ENCODE results near the gene SLC8B1.

Gene SLC8B1

DNA sequence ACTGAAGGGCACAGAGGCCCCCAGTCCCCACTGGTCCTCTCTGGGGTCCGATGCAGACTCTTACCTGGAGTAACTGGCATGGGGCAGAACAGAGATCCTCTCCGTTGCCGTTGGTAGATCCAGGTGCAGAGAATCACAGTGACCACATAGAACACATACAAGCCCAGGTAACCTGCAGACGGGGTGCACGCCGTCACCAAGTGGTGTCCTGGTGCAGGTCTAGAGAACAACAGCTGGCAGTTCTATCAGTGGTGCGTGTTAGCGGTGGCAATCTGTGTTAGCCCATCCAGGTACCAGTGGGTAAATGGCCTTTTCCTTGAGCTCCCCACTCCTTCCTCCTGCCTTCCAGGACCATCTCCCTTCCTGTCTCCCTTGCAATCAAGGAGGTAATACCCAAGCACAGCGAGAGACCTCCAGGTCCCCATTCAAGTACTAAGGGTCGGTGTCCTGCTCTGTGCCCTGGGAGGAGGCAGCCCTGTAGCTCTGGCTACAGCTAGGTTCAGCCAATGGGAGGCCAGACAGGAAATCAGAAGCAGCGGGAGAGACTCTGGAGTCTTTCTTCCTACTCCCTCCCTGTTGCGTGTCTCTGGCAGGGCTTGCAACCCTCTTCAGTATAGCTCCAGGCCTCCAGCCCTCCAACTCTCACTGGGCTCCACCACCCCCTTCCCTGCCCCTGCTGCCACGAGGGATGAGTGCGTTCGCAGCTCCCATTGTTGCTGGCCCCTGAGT lies 15.8 kb downstream of the SLC8B1 start:
- no peak for DNase-seq (ENCODE audit: extremely low read depth, low read depth)
- TF ChIP-seq, protein P1, sequence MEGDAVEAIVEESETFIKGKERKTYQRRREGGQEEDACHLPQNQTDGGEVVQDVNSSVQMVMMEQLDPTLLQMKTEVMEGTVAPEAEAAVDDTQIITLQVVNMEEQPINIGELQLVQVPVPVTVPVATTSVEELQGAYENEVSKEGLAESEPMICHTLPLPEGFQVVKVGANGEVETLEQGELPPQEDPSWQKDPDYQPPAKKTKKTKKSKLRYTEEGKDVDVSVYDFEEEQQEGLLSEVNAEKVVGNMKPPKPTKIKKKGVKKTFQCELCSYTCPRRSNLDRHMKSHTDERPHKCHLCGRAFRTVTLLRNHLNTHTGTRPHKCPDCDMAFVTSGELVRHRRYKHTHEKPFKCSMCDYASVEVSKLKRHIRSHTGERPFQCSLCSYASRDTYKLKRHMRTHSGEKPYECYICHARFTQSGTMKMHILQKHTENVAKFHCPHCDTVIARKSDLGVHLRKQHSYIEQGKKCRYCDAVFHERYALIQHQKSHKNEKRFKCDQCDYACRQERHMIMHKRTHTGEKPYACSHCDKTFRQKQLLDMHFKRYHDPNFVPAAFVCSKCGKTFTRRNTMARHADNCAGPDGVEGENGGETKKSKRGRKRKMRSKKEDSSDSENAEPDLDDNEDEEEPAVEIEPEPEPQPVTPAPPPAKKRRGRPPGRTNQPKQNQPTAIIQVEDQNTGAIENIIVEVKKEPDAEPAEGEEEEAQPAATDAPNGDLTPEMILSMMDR (IDR thresholded peaks at IDR 0.05; ENCODE audit: low read depth, low read length): no peak

DNA sequence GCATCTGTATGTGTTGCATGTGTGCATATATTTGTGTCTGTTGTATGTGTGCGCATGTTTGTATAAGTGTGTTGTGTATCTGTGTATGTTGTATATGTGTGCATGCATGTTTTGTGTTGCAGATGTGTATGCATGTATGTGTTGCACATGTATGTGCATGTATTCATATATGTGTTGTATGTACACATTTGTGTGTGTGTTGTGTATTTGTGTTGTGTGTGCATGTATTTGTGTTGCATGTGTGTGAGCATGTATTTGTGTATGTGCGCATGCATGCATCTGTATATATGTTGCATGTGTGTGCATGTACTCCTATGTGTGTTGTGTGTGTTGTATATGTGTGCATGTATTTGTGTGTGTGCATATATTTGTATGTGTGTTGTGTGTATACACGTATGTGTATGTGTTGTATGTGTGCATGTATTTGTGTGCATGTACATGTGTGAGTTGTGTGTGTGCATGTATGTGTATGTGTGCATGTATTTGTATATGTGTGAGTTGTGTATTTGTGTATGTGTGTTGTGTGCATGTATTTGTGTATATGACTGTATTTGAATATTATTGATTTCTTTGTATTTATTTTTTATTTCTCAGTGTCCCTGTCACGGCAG lies 16.8 kb downstream of the SLC8B1 start:
- TF ChIP-seq, protein P1 (IDR thresholded peaks at IDR 0.05; ENCODE audit: low read depth, low read length): no peak
- DNase-seq (ENCODE audit: extremely low read depth, low read depth): no peak

DNA sequence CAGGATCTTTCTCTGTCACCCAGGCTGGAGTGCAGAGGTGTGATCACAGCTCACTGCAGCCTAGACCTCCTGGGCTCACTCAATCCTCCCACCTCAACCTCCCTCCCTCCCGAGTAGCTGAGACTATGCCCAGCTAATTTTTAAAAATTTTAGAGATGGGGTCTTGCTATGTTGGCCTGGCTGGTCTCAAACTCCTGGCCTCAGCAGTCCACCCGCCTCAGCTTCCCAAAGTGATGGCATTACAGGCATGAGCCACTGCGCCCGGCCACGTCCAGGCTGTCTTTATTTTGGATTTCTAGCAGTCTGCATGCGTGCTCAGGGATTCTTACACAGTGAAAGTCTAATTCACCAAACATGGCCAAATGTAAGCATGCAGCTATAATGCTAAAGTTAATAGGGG lies 17.8 kb downstream of the SLC8B1 start:
- TF ChIP-seq, protein P1 (IDR thresholded peaks at IDR 0.05; ENCODE audit: low read depth, low read length): no peak
- no peak for DNase-seq (ENCODE audit: extremely low read depth, low read depth)

DNA sequence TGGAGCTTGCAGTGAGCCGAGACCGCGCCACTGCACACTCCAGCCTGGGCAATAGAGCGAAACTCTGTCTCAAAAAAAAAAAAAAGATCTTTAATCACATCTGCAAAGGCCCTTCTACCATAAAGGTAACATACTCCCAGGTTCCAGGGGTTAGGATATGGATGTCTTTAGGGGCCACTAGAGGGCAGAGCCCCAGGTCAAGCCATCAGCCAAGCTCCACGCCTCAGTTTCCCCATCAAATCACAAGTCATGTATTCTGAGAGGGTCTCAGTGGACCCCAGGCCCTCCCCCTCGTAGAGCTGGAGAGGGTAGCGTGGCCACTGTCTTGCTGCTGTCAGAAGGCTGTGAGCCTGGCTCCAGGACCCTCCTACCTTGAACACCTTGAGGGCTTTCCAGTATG lies 18.8 kb downstream of the SLC8B1 start:
- TF ChIP-seq, protein P1 (IDR thresholded peaks at IDR 0.05; ENCODE audit: low read depth, low read length): peak; percentile 6
- no peak for DNase-seq (ENCODE audit: extremely low read depth, low read depth)

DNA sequence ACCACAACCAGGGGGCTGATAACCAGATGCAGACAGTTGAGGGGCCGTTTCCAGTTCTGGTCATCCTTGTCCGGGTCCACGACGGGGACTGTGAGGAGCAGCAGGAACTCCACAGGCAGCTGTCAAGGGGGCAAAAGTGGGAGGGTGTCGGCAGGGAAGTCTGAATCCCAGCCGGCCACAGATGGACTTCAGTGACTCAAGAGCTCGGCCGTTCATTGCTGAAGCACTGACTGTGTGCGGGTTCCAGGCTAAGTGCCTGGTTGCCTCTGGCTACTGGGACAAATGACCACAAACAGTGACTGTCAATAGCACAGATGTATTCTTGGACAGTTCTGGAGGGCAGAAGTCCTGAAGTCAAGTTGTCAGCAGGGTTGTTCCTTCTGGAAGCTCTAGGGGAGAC lies 19.6 kb downstream of the SLC8B1 start:
- DNase-seq (ENCODE audit: extremely low read depth, low read depth): no peak
- TF ChIP-seq, protein P1 (IDR thresholded peaks at IDR 0.05; ENCODE audit: low read depth, low read length): no peak

DNA sequence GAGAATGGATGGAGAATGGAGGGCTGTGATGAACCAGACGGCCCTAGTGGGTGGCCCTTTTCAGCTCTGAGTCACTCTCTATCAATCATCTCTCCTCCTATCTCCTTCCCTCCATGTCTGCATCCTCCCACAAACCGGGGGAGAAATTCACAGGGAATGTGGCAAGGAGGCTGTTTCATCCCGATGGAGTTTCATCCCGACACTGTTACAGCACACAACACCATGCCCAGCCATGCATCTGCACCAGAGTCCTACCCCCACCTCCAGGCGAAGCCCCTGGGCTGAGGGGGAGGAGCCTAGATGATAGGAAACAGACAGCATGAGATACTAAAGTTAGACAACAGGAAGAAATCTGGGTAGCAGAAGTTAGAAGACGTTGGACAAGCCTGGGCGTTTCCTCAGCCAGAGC lies 20.8 kb downstream of the SLC8B1 start:
- TF ChIP-seq, protein P1 (IDR thresholded peaks at IDR 0.05; ENCODE audit: low read depth, low read length): no peak
- DNase-seq (ENCODE audit: extremely low read depth, low read depth): no peak

DNA sequence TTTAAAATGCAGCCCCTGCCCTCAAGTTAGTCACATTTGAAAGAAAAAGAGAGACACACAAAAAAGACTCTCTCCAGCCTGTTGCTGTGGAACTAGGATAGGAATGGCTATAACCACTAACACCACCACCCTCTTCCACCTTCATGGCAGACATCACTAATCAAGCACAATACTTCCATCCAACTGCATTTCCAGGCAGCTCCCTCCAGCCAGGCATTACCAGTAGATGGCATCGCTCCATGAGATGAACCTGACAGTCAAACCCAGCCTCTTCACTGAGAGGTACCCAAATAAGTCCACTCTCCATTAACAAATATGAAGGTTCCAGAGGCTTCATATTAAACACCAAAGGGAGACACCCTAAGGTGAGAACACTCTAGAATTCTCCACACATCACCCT lies 24.4 kb downstream of the SLC8B1 start:
- TF ChIP-seq, protein P1 (IDR thresholded peaks at IDR 0.05; ENCODE audit: low read depth, low read length): no peak; the same call in 1 of the 2 replicates
- DNase-seq (ENCODE audit: extremely low read depth, low read depth): no peak
